Right lobe of liver (tissue), 6 donors: Measurements from ENCODE around the gene PPP1R3D. TPM values are rescaled to one million over a fixed set of nuclear protein-coding genes. Genes with fewer than 3 reads are reported as not detected.
A peak's percentile ranks its signal among the peaks of the same experiment; 100 is the strongest.
"Not testable (repeated sequence)": the region's sequence is repeated elsewhere in the genome, so short reads cannot be mapped to it uniquely, and the experiment has no call there.

Source experiments
- ATAC-seq, 4 donors: fragments of 200-7000 bp; cut with Tn5 transposase; one replicate each; pipeline ENCODE4 v1.9.1; 2020; ENCODE audit warnings: mild to moderate bottlenecking in 4 of 4, moderate library complexity in 4 of 4
- DNase-seq, 3 donors: peaks; one replicate each; pipeline ENCODE4 v3.0.0-alpha.2; 2020
- H3K27ac ChIP-seq, 3 donors: fragments of 200-600 bp; one replicate each; pipeline ENCODE4 v1.8.0; 2022
- H3K27me3 ChIP-seq, 2 donors: fragments of 200-600 bp; one replicate each; pipeline ENCODE4 v1.8.0; 2022
- H3K36me3 ChIP-seq, 4 donors: fragments of 200-600 bp; sonication (generic) in 1 of 4; one replicate each; pipeline versions ENCODE4 v1.5.1 to v1.8.0; 2017 to 2022; ENCODE audit warnings: control low read depth in 1 of 4
- H3K4me1 ChIP-seq, 4 donors: fragments of 200-600 bp; sonication (generic) in 1 of 4; one replicate each; pipeline versions ENCODE4 v1.5.1 to v1.8.0; 2017 to 2022; ENCODE audit warnings: control low read depth in 1 of 4
- H3K4me3 ChIP-seq, 3 donors: fragments of 200-600 bp; one replicate each; pipeline ENCODE4 v1.8.0; 2022
- H3K9me3 ChIP-seq, 4 donors: fragments of 200-600 bp; sonication (generic) in 1 of 4; one replicate each; pipeline versions ENCODE4 v1.5.1 to v1.8.0; 2017 to 2022; ENCODE audit warnings: control low read depth in 1 of 4
- CTCF ChIP-seq, 4 donors: fragments of 200-600 bp in 3 of 4; fragments of 450-650 bp in 1 of 4; IDR thresholded peaks; one replicate each; pipeline versions ENCODE4 v1.5.1 to v1.8.0; 2016 to 2022; ENCODE audit warnings: antibody characterized with exemption in 4 of 4, mild to moderate bottlenecking in 2 of 4
- POLR2A ChIP-seq: fragments of 450-650 bp; IDR thresholded peaks from one replicate; pipeline ENCODE4 v1.6.1; 2017; ENCODE audit warnings: antibody characterized with exemption, mild to moderate bottlenecking
- WGBS: methylation state at CpG from one replicate; pipeline ENCODE4 v1.1.6; 2018; ENCODE audit warnings: low coverage, low lambda C conversion rate; ENCODE audit not compliant: insufficient coverage; ENCODE audit errors: missing lambda C conversion rate; 5-methylcytosine and 5-hydroxymethylcytosine counted together
- intact Hi-C, 2 donors: fragments of 100-400 bp; cut with DNase I; formaldehyde crosslinking; loops; one replicate each; pipeline versions ENCODE4 v1.11.2 to v1.14.1; 2022
- total RNA-seq, 6 experiments: library from RNA; depleted of rRNA in 2 of 6; stranded (reverse); fragments of >200 nt in 2 of 6; fragmentation: NEBNext Ultra II Directional in 3 of 6; extraction: Animal tissue kit (Norgen Biotek cat#: 25700) in 3 of 6; gene quantifications; one replicate each; pipeline versions ENCODE4 v1.1.0 to v1.2.4, GENCODE V29; 2016 to 2023
- donor health status: DM: no; HTN: yes; CAD: no.
- donor health status: DM: no; HTN: no; CAD: no.
- donor health status: DM: no; HTN: no; CAD: no.
- donor health status: DM: no; HTN: yes; CAD: no.
- donor health status: DM: no; HTN: yes; CAD: no.

The PPP1R3D gene
- total RNA-seq, 6 experiments from 2014 or later: 0.51 to 1.6 (median 1.0) TPM

- 65% methylated on average over 2 of the region's 2 CpGs for WGBS
- no peak overlapping the region for H3K27ac ChIP-seq
- TF ChIP-seq CTCF (IDR thresholded peaks at IDR 0.05) (no peak), POLR2A (no peak)
- DNase-seq (no peak), ATAC-seq (no peak)
- intact Hi-C loops: no loop called here
- peaks cover 0 to 6% of the 10 kb centered on the region in 2 donors for H3K27me3 ChIP-seq
- H3K4me3 ChIP-seq: no peak overlapping the region
- no peaks in the 10 kb centered on the region for H3K36me3 ChIP-seq
- no peaks in the 10 kb centered on the region for H3K4me1 ChIP-seq
- no peaks in the 10 kb centered on the region for H3K9me3 ChIP-seq
These were observed 21.3 kb upstream of the PPP1R3D start for GRCh38 chr20:59961423-59961822.

GRCh38 chr20:59958626-59959025 lies 18.5 kb upstream of the PPP1R3D start:
- ATAC-seq: no peak
- no peaks in the 10 kb centered on the region for H3K4me1 ChIP-seq
- TF ChIP-seq POLR2A (no peak), CTCF (IDR thresholded peaks at IDR 0.05) (no peak)
- intact Hi-C loops: no loop called here
- no peak for DNase-seq
- H3K9me3 ChIP-seq: no peaks in the 10 kb centered on the region
- no peaks in the 10 kb centered on the region for H3K36me3 ChIP-seq
- H3K4me3 ChIP-seq: no peak overlapping the region
- H3K27me3 ChIP-seq: peaks cover 0 to 7% of the 10 kb centered on the region in 2 donors
- WGBS: 80% methylated on average over 1 of the region's 4 CpGs
- H3K27ac ChIP-seq: no peak overlapping the region

GRCh38 chr20:59958123-59958522 lies 18.0 kb upstream of the PPP1R3D start, which contains the start of gene CDH26:
Gene CDH26, plus strand, starts transcription at chr20:59958423. Its CDS starts 304 bp downstream, at chr20:59958727.
- H3K36me3 ChIP-seq: no peaks in the 10 kb centered on the region
- DNase-seq (no peak), ATAC-seq (no peak)
- peaks cover 0 to 7% of the 10 kb centered on the region in 2 donors for H3K27me3 ChIP-seq
- no peaks in the 10 kb centered on the region for H3K9me3 ChIP-seq
- H3K27ac ChIP-seq: no peak within 1 kb of the TSS
- no peak for TF ChIP-seq POLR2A
- intact Hi-C loops: no loop called here
- no peaks in the 10 kb centered on the region for H3K4me1 ChIP-seq
- H3K4me3 ChIP-seq: no peak within 1 kb of the TSS
- 79% methylated on average over 5 of the region's 5 CpGs for WGBS

- ATAC-seq: peak in 3 of 4 donors; percentile 22 to 73 (median 42)
- intact Hi-C loops, H3K4me3 ChIP-seq: not testable (repeated sequence)
These were observed 17.5 kb upstream of the PPP1R3D start for GRCh38 chr20:59957568-59957967.

GRCh38 chr20:59955131-59955796 lies 15.2 kb upstream of the PPP1R3D start:
- 68% methylated on average over 5 of the region's 8 CpGs for WGBS
- Histone ChIP-seq H3K4me1 (no peaks in the 10 kb centered on the region), H3K9me3 (no peaks in the 10 kb centered on the region), H3K27me3 (peaks cover 0 to 11% of the 10 kb centered on the region in 2 donors), H3K36me3 (peaks cover 0 to 3% (median 0%) of the 10 kb centered on the region in 4 donors), H3K4me3 (no peak overlapping the region), H3K27ac (no peak overlapping the region)
- TF ChIP-seq POLR2A (no peak), CTCF (IDR thresholded peaks at IDR 0.05) (peak in 2 of 4 donors; percentile 19 to 24)
- intact Hi-C loops: no loop called here
- peak in 3 of 4 donors; percentile 36 to 52 (median 41) for ATAC-seq
- no peak for DNase-seq

More at GRCh38 chr20:59957568-59957967, 17.5 kb upstream of the PPP1R3D start:
- H3K4me1 ChIP-seq, H3K27ac ChIP-seq, H3K9me3 ChIP-seq, H3K27me3 ChIP-seq, H3K36me3 ChIP-seq, DNase-seq: not testable (repeated sequence)
